ENCODE data around the gene TOP2A.

- TF ChIP-seq POLR2AphosphoS5 (IDR thresholded peaks at IDR 0.05; ENCODE audit: low read depth, low read length) (0 out of 2 replicates have a peak, but pooled peaks have one; percentile 36), POLR2A (IDR thresholded peaks at IDR 0.05; ENCODE audit: low read depth, low read length) (peak; percentile 40; the same call in 1 of the 2 replicates), TAF1 (IDR thresholded peaks at IDR 0.05; ENCODE audit: low read depth, low read length) (no peak), POU2F2 (IDR thresholded peaks at IDR 0.05; ENCODE audit: low read depth, low read length) (peak; percentile 53; the same call in 1 of the 2 replicates)
Measured at GRCh38 chr17:40362696-40363110, 55.0 kb downstream of the TOP2A start.
